PC-3 (cell line): ENCODE results near the gene UCK2.

Experiments used
- CTCF ChIP-seq: fragments of 300-600 bp; sonication (generic); conservative IDR thresholded peaks from 2 replicates; pipeline ENCODE4 v1.5.1; 2017; ENCODE audit warnings: antibody characterized with exemption, low read depth, mild to moderate bottlenecking, low read length
- EZH2phosphoT487 ChIP-seq: fragments of 300-600 bp; sonication (generic); IDR thresholded peaks from 2 replicates; pipeline ENCODE4 v1.6.1; 2018; ENCODE audit warnings: mild to moderate bottlenecking, antibody characterized with exemption, low read length, borderline replicate concordance

- TF ChIP-seq CTCF (no peak), EZH2phosphoT487 (no peak)
Observed at GRCh38 chr1:165851034-165851658, 23.7 kb downstream of the UCK2 start.
